Kidney (tissue), 14 donors: ENCODE measurements around the gene FAM107B. TPM values are rescaled to one million over a fixed set of nuclear protein-coding genes. Genes with fewer than 3 reads are reported as not detected.

ENCODE experiments used
- DNase-seq, 5 donors: peaks; one replicate each; pipeline ENCODE4 v3.0.0-alpha.2; 2013 to 2020
- FAIRE-seq: peaks from 2 replicates; lab custom pipeline; 2012; peaks lifted over from hg19 to GRCh38; lab: Jason Lieb, UNC
- H3K27ac ChIP-seq, 2 donors: one replicate each; pipeline ENCODE4 v1.7.0; 2013; ENCODE audit warnings: low read depth in 2 of 2, low read length in 2 of 2, inconsistent platforms in 1 of 2
- H3K27me3 ChIP-seq: one replicate; pipeline ENCODE4 v1.7.1; 2013; ENCODE audit warnings: low read length, inconsistent platforms; ENCODE audit not compliant: control insufficient read depth, insufficient read depth
- H3K36me3 ChIP-seq, 3 donors: one replicate each; pipeline versions ENCODE4 v1.7.0 to v1.7.1; 2013; ENCODE audit warnings: low read length in 3 of 3, control low read depth in 1 of 3, inconsistent platforms in 1 of 3; ENCODE audit not compliant: insufficient read depth in 3 of 3, control insufficient read depth in 2 of 3
- H3K4me1 ChIP-seq, 3 donors: one replicate each; pipeline versions ENCODE4 v1.7.0 to v1.7.1; 2013; ENCODE audit warnings: low read length in 3 of 3, inconsistent platforms in 1 of 3, low read depth in 1 of 3; ENCODE audit not compliant: control insufficient read depth in 2 of 3, insufficient read depth in 2 of 3
- H3K4me3 ChIP-seq, 3 donors: one replicate each; pipeline versions ENCODE4 v1.7.0 to v1.8.1; 2013; ENCODE audit warnings: low read length in 3 of 3, control low read depth in 1 of 3, inconsistent platforms in 1 of 3
- H3K9ac ChIP-seq, 3 donors: one replicate each; pipeline versions ENCODE4 v1.7.0 to v1.7.1; 2013; ENCODE audit warnings: low read length in 3 of 3, control low read depth in 1 of 3, inconsistent platforms in 1 of 3
- H3K9me3 ChIP-seq, 3 donors: one replicate each; pipeline versions ENCODE4 v1.7.0 to v1.7.1; 2013; ENCODE audit warnings: low read length in 3 of 3, control low read depth in 1 of 3, inconsistent platforms in 1 of 3; ENCODE audit not compliant: control insufficient read depth in 2 of 3, insufficient read depth in 1 of 3
- intact Hi-C: fragments of 100-400 bp; cut with DNase I; formaldehyde crosslinking; loops from one replicate; pipeline ENCODE4 v1.11.1; 2022
- polyA plus RNA-seq: library from polyadenylated mRNA; stranded (reverse); fragments of 350-450 nt; fragmentation: Illumina TruSeq; extraction: RNeasy Lipid Tissue Mini Kit (QIAGEN cat#74804); gene quantifications from one replicate; pipeline ENCODE4 v1.2.3, GENCODE V29; 2014; ENCODE audit warnings: low read depth, low replicate concordance; ENCODE audit not compliant: insufficient read depth
- total RNA-seq: library from RNA; stranded (reverse); fragmentation: NEBNext Ultra II Directional; extraction: Animal tissue kit (Norgen Biotek cat#: 25700); gene quantifications from one replicate; pipeline ENCODE4 v1.2.1, GENCODE V29; 2021
- TF ChIP-seq, protein P1 (sequence below): IDR thresholded peaks from 3 replicates; pipeline ENCODE4 v1.5.1; 2012; ENCODE audit warnings: mild to moderate bottlenecking, moderate library complexity, borderline replicate concordance; ENCODE audit not compliant: insufficient read depth; ENCODE audit errors: extremely low read depth
- donor health status: control.
- donor health status: control.
- donor health status: control.
- donor health status: control.
- donor health status: control.
- donor health status: DM: yes; HTN: yes; CAD: no.
- donor health status: Normal renal cell carcinoma (clear cell type).

The FAM107B gene
- total and polyA plus RNA-seq, 2 donors from 2014 or later = 105 to 122 TPM

DNA sequence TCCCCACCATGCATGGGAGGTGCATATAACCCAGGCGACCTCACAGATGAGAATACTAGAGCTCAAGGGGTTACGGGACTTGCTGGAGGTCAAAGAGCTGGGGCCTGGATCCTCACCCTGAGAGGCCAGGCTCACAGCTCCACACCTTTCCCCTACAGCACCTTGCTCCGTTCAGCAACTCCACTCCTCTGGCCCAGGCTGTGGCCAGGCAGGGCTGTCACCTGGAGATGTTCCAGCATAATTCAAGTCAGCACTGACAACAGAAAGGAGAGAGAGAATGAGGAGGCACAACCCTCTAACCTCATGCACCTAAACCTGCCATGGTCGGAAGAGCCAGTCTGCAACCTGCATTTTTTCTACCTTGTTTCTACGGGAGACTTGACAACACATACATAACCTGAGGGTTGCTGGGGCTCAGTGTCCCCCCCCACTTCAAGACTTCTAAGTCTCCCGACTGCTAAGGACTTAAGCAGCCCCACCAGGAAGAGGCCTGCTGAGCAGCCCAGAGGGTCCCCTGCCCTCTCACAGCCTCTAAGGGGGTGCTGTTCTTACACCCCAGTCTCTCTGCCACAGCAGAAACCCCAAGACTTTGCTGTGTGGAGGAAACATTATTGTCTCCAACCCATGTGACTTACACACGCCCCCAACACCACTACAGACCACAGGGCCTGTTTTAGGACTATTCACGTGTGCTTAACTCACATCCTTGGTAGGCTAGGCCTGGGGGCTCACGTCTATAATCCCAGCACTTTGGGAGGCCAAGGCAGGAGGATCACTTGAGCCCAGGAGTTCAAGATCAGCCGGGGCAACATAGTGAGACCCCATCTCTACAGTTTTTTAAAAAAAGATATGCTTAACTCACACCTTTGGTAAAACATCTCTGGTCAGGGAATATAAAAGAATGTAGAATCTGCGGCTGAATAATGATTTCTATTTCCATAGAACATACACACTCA lies 175.6 kb downstream of the FAM107B start:
- Histone ChIP-seq H3K9ac (no peak overlapping the region), H3K27me3 (no peaks in the 10 kb centered on the region), H3K9me3 (no peaks in the 10 kb centered on the region), H3K27ac (no peak overlapping the region), H3K36me3 (peaks cover 0 to 23% (median 8%) of the 10 kb centered on the region in 3 donors), H3K4me3 (no peak overlapping the region), H3K4me1 (peaks cover 0 to 29% (median 7%) of the 10 kb centered on the region in 3 donors)
- intact Hi-C loops = no loop called here
- DNase-seq = no peak
- TF ChIP-seq, protein P1, sequence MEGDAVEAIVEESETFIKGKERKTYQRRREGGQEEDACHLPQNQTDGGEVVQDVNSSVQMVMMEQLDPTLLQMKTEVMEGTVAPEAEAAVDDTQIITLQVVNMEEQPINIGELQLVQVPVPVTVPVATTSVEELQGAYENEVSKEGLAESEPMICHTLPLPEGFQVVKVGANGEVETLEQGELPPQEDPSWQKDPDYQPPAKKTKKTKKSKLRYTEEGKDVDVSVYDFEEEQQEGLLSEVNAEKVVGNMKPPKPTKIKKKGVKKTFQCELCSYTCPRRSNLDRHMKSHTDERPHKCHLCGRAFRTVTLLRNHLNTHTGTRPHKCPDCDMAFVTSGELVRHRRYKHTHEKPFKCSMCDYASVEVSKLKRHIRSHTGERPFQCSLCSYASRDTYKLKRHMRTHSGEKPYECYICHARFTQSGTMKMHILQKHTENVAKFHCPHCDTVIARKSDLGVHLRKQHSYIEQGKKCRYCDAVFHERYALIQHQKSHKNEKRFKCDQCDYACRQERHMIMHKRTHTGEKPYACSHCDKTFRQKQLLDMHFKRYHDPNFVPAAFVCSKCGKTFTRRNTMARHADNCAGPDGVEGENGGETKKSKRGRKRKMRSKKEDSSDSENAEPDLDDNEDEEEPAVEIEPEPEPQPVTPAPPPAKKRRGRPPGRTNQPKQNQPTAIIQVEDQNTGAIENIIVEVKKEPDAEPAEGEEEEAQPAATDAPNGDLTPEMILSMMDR = no peak
- no peak for FAIRE-seq

DNA sequence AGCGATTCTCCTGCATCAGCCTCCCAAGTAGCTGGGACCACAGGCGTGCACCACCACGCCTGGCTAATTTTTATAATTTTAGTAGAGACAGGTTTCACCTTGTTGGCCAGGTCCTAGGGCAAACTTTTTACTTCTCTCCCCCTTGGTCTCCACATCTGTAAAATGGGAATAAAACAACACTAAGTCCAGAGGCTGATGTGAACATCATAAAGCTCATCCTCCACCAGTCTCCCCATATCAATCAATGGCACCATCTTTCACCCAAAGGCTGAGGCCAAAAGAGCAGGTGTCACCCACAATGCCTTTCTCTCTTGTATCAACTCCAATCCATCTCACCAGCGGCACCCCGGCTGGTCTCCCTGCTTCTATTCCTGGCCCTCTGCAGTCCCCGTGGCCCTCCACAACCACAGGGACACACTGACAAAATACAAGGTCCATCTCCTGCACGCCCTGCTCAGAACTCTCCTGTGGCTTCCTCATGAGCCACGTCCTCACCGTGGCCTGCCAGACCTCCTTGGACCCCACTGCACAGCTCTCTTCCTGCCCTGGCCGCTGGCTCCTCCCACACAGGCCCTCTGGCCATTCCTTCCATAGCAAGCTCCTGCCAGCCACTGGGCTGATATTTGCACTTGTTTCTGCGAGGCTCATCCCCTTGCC lies 179.0 kb downstream of the FAM107B start:
- Histone ChIP-seq H3K36me3 (peaks cover 0 to 18% (median 8%) of the 10 kb centered on the region in 3 donors), H3K27ac (no peak overlapping the region), H3K4me1 (peaks cover 0 to 17% (median 0%) of the 10 kb centered on the region in 3 donors), H3K9ac (no peak overlapping the region), H3K27me3 (no peaks in the 10 kb centered on the region), H3K9me3 (no peaks in the 10 kb centered on the region), H3K4me3 (no peak overlapping the region)
- FAIRE-seq (no peak), DNase-seq (no peak)
- intact Hi-C loops = no loop called here
- TF ChIP-seq, protein P1 = no peak

DNA sequence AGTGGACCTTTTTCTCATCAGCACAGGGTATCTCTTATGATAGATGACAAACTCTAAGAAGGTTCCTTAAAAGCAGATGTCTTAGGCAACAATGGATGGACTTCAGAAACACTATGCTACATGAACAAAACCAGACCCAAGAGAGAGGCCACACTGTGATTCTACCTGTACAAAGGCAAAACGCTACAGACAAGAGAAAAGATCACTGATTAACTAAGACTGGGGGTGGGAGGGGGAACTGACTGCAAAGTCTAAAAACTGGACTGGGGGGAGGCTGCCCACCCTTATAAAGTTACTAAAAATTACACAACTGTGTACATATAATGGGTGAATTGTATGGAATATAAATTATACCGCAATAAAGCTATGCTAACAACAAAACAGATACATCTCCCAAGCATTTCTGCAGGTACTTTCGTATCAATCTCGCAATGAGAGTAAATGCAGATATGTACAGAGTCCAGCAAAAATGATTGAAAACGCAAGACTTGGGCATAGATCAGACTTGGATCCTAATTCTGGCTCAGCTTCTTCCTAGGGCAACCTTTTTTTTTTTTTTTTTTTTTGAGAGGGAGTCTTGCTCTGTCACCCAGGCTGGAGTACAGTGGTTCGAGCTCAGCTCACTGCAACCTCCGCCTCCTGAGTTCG lies 179.7 kb downstream of the FAM107B start:
- Histone ChIP-seq H3K27ac (no peak overlapping the region), H3K4me3 (no peak overlapping the region), H3K27me3 (no peaks in the 10 kb centered on the region), H3K9ac (no peak overlapping the region), H3K36me3 (peaks cover 0 to 18% (median 8%) of the 10 kb centered on the region in 3 donors), H3K9me3 (no peaks in the 10 kb centered on the region), H3K4me1 (peaks cover 0 to 14% (median 0%) of the 10 kb centered on the region in 3 donors)
- TF ChIP-seq, protein P1 = no peak
- intact Hi-C loops = no loop called here
- FAIRE-seq (no peak), DNase-seq (no peak)
